HEK293T (cell line): ENCODE data around the gene KCNK6.

Experiments
- FOXA1 ChIP-seq: fragments of 450-650 bp; IDR thresholded peaks from 2 replicates; pipeline ENCODE4 v1.6.1; 2016; ENCODE audit warnings: mild to moderate bottlenecking
- FOXM1 ChIP-seq: fragments of 450-650 bp; IDR thresholded peaks from 2 replicates; pipeline ENCODE4 v1.6.1; 2017; ENCODE audit warnings: mild to moderate bottlenecking, borderline replicate concordance
- LEF1 ChIP-seq: fragments of 450-650 bp; IDR thresholded peaks from 2 replicates; pipeline ENCODE4 v1.6.1; 2017; ENCODE audit warnings: mild to moderate bottlenecking, borderline replicate concordance
- NFRKB ChIP-seq: fragments of 450-650 bp; IDR thresholded peaks from 2 replicates; pipeline ENCODE4 v1.6.1; 2016; ENCODE audit warnings: mild to moderate bottlenecking, moderate library complexity
- TF ChIP-seq, protein P1 (sequence below): fragments of 450-650 bp; IDR thresholded peaks from 2 replicates; pipeline ENCODE4 v1.6.1; 2016

DNA sequence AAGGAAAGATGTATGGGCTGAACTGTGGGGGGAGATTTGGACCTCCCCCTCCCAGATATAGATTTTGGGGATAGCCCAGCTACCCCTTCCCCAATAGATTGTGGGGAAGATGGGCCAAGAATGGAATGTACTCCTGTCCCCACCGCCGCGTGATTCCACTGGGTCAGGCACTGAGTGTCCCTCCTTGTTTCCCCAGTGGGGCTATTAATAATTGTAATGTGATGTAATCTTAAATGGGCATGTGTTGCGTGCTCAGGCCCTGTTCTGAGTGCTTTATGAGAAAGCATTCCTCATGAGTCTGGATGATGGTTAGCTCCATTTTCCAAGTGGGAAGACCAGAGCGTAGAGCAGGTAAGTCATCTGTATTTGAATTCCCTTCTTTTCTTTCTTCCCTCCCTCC, 56.1 kb downstream of the KCNK6 start:
- TF ChIP-seq FOXA1 (no peak), NFRKB (no peak), LEF1 (no peak), FOXM1 (no peak)
- TF ChIP-seq, protein P1, sequence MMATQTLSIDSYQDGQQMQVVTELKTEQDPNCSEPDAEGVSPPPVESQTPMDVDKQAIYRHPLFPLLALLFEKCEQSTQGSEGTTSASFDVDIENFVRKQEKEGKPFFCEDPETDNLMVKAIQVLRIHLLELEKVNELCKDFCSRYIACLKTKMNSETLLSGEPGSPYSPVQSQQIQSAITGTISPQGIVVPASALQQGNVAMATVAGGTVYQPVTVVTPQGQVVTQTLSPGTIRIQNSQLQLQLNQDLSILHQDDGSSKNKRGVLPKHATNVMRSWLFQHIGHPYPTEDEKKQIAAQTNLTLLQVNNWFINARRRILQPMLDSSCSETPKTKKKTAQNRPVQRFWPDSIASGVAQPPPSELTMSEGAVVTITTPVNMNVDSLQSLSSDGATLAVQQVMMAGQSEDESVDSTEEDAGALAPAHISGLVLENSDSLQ = no peak
